Keratinocyte (primary cell): ENCODE measurements around the gene MAPK9. TPM values are rescaled to one million over a fixed set of nuclear protein-coding genes. Genes with fewer than 3 reads are reported as not detected.

Source experiments
- DNase-seq: peaks from one replicate; pipeline ENCODE4 v3.0.0-alpha.2; 2011; ENCODE audit warnings: low read depth, missing footprints, low spot score
- FAIRE-seq: peaks from 2 replicates; lab custom pipeline; 2011; peaks lifted over from hg19 to GRCh38; lab: Jason Lieb, UNC
- H2AFZ ChIP-seq: 2 replicates; pipeline ENCODE4 v1.6.0; 2012; ENCODE audit warnings: low read length, control low read depth, inconsistent platforms; ENCODE audit not compliant: control insufficient read depth
- H3K27ac ChIP-seq: 2 replicates; pipeline ENCODE4 v1.5.1; 2011; ENCODE audit warnings: low read length; ENCODE audit not compliant: control insufficient read depth, insufficient read depth
- H3K27me3 ChIP-seq: 3 replicates; pipeline ENCODE4 v1.6.0; 2011; ENCODE audit warnings: low read length; ENCODE audit not compliant: control insufficient read depth, insufficient read depth; ENCODE audit errors: extremely low read depth
- H3K36me3 ChIP-seq, 2 experiments: 2 replicates in 1 of 2; 3 replicates in 1 of 2; pipeline ENCODE4 v1.5.1; 2011; ENCODE audit warnings: low read length in 2 of 2, mild to moderate bottlenecking in 1 of 2; ENCODE audit not compliant: control insufficient read depth in 2 of 2, insufficient read depth in 2 of 2; ENCODE audit errors: extremely low read depth in 1 of 2
- H3K4me1 ChIP-seq: 3 replicates; pipeline ENCODE4 v1.5.1; 2011; ENCODE audit warnings: low read length; ENCODE audit not compliant: control insufficient read depth, insufficient read depth; ENCODE audit errors: extremely low read depth
- H3K4me2 ChIP-seq: 3 replicates; pipeline ENCODE4 v1.6.0; 2011; ENCODE audit warnings: low read depth, low read length; ENCODE audit not compliant: control insufficient read depth, insufficient read depth; ENCODE audit errors: extremely low read depth
- H3K4me3 ChIP-seq, 3 experiments: fragments of 200-600 bp in 1 of 3; sonication (generic) in 1 of 3; 2 replicates in 2 of 3; 3 replicates in 1 of 3; pipeline ENCODE4 v1.5.1; 2011 to 2016; ENCODE audit warnings: low read length in 3 of 3, mild to moderate bottlenecking in 3 of 3, control low read depth in 2 of 3, inconsistent platforms in 1 of 3, low read depth in 1 of 3, mixed read lengths in 1 of 3, mixed run types in 1 of 3, moderate library complexity in 1 of 3; ENCODE audit not compliant: control insufficient read depth in 2 of 3, insufficient read depth in 2 of 3; ENCODE audit errors: extremely low read depth in 1 of 3
- H3K79me2 ChIP-seq: 2 replicates; pipeline ENCODE4 v1.6.0; 2012; ENCODE audit warnings: low read length; ENCODE audit not compliant: control insufficient read depth, insufficient read depth
- H3K9ac ChIP-seq: 3 replicates; pipeline ENCODE4 v1.6.0; 2011; ENCODE audit warnings: low read length; ENCODE audit not compliant: control insufficient read depth, insufficient read depth; ENCODE audit errors: extremely low read depth
- H3K9me1 ChIP-seq: 3 replicates; pipeline ENCODE4 v1.6.0; 2011; ENCODE audit warnings: low read length; ENCODE audit not compliant: control insufficient read depth, insufficient read depth; ENCODE audit errors: extremely low read depth
- H3K9me3 ChIP-seq: 2 replicates; pipeline ENCODE4 v1.5.1; 2012; ENCODE audit warnings: low read depth, low read length; ENCODE audit not compliant: control insufficient read depth
- H4K20me1 ChIP-seq: 3 replicates; pipeline ENCODE4 v1.6.0; 2011; ENCODE audit warnings: low read length; ENCODE audit not compliant: control insufficient read depth, insufficient read depth; ENCODE audit errors: extremely low read depth
- EZH2 ChIP-seq: IDR thresholded peaks from one replicate; pipeline ENCODE4 v1.6.1; 2012; ENCODE audit warnings: inconsistent platforms, mild to moderate bottlenecking, low read length, moderate library complexity
- dilution Hi-C: fragments of 300-500 bp; cut with MboI; formaldehyde crosslinking; loops from one replicate; pipeline ENCODE4 v1.7.0; 2020; ENCODE audit warnings: low sequenced_read_pairs; ENCODE audit not compliant: extremely low pct_ligation_motif_present
- polyA plus RNA-seq, 5 experiments: library from polyadenylated mRNA; depleted of rRNA in 3 of 5; stranded (reverse) in 3 of 5; stranded (forward) in 1 of 5; unstranded in 1 of 5; fragments of >200 nt; gene quantifications; 1 replicate in 1 of 5; 2 replicates in 3 of 5; 3 replicates in 1 of 5; pipeline versions ENCODE4 v1.2.1 to v1.2.3, GENCODE V29; 2011 to 2012; ENCODE audit warnings: missing spikeins in 2 of 5, low read depth in 1 of 5, low replicate concordance in 1 of 5
- TF ChIP-seq, protein P1 (sequence below), 3 experiments: IDR thresholded peaks in 1 of 3; conservative IDR thresholded peaks in 1 of 3; optimal IDR thresholded peaks in 1 of 3; 2 replicates in 2 of 3; 3 replicates in 1 of 3; pipeline versions ENCODE3 to v1.5.1; 2011; ENCODE audit warnings: low read length in 3 of 3, mild to moderate bottlenecking in 3 of 3, moderate library complexity in 2 of 3, control low read depth in 1 of 3, inconsistent platforms in 1 of 3; ENCODE audit not compliant: insufficient read depth in 2 of 3; ENCODE audit errors: extremely low read depth in 1 of 3

The MAPK9 gene
- polyA plus RNA-seq, 1 donor (not counting 4 experiments of a cell fraction or from before 2014, with no cell fraction given), result 49.4 TPM

DNA sequence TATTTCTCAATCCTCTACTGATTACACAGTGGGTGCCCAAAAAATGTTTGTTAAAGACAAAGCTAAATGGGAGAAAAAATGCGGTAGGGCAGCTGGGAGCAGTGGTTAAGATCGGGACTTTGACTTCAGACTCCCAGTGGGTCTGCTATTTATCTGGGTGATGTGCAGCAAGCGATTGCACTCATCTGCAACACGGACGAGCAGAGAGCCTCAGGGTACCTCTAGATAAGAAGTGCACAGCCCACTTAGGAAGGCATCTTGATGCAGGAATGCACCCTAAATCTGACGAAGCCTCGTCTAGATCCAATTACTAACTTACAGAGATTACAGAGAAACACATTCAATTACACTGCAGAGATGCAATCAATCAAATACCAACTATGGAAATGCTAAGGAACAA, 4.0 kb downstream of the MAPK9 start:
- H3K4me2 ChIP-seq, result no peak overlapping the region
- peaks cover 3 to 17% of the 10 kb centered on the region in 2 experiments for H3K36me3 ChIP-seq
- no peak overlapping the region for H3K4me3 ChIP-seq
- no peaks in the 10 kb centered on the region for H3K9me1 ChIP-seq
- H3K27me3 ChIP-seq, result no peaks in the 10 kb centered on the region
- peaks cover 2% of the 10 kb centered on the region for H4K20me1 ChIP-seq
- FAIRE-seq, result no peak
- peaks cover 21% of the 10 kb centered on the region for H3K4me1 ChIP-seq
- no peak overlapping the region for H2AFZ ChIP-seq
- dilution Hi-C loops, result no loop called here
- peaks cover 56% of the 10 kb centered on the region for H3K79me2 ChIP-seq
- no peak for DNase-seq
- H3K9ac ChIP-seq, result no peak overlapping the region
- no peak overlapping the region for H3K27ac ChIP-seq
- TF ChIP-seq, protein P1, sequence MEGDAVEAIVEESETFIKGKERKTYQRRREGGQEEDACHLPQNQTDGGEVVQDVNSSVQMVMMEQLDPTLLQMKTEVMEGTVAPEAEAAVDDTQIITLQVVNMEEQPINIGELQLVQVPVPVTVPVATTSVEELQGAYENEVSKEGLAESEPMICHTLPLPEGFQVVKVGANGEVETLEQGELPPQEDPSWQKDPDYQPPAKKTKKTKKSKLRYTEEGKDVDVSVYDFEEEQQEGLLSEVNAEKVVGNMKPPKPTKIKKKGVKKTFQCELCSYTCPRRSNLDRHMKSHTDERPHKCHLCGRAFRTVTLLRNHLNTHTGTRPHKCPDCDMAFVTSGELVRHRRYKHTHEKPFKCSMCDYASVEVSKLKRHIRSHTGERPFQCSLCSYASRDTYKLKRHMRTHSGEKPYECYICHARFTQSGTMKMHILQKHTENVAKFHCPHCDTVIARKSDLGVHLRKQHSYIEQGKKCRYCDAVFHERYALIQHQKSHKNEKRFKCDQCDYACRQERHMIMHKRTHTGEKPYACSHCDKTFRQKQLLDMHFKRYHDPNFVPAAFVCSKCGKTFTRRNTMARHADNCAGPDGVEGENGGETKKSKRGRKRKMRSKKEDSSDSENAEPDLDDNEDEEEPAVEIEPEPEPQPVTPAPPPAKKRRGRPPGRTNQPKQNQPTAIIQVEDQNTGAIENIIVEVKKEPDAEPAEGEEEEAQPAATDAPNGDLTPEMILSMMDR (optimal IDR thresholded peaks at IDR 0.05 in 1 of 3, IDR thresholded peaks at IDR 0.05 in 1 of 3, conservative IDR thresholded peaks at IDR 0.05 in 1 of 3; ENCODE audit: extremely low read depth in 1 of 3, insufficient read depth in 2 of 3, low read length in 3 of 3), result no peak
- no peak for TF ChIP-seq EZH2
- no peaks in the 10 kb centered on the region for H3K9me3 ChIP-seq

GRCh38 chr5:180287404-180287803, 4.5 kb downstream of the MAPK9 start:
- H3K79me2 ChIP-seq, result peaks cover 61% of the 10 kb centered on the region
- dilution Hi-C loops, result no loop called here

More at GRCh38 chr5:180287404-180287803, 4.5 kb downstream of the MAPK9 start:
- Histone ChIP-seq H3K9me3 (no peaks in the 10 kb centered on the region), H2AFZ (no peak overlapping the region), H3K4me1 (peaks cover 21% of the 10 kb centered on the region), H3K4me3 (no peak overlapping the region), H3K4me2 (no peak overlapping the region), H3K9me1 (no peaks in the 10 kb centered on the region), H3K27ac (no peak overlapping the region), H4K20me1 (peaks cover 2% of the 10 kb centered on the region), H3K36me3 (peaks cover 5 to 22% of the 10 kb centered on the region in 2 experiments), H3K27me3 (no peaks in the 10 kb centered on the region), H3K9ac (no peak overlapping the region)
- FAIRE-seq, result no peak
- TF ChIP-seq, protein P1 (optimal IDR thresholded peaks at IDR 0.05 in 1 of 3, IDR thresholded peaks at IDR 0.05 in 1 of 3, conservative IDR thresholded peaks at IDR 0.05 in 1 of 3; ENCODE audit: extremely low read depth in 1 of 3, insufficient read depth in 2 of 3, low read length in 3 of 3), result no peak
- no peak for TF ChIP-seq EZH2
- DNase-seq, result no peak
